T47D (cell line): Measurements from ENCODE around the gene KDM4C.
"Not testable (repeated sequence)": the region's sequence is repeated elsewhere in the genome, so short reads cannot be mapped to it uniquely, and the experiment has no call there.

Experiments used
- DNase-seq, 2 experiments: peaks; one replicate each; pipeline versions ENCODE4 v3.0.0 to v3.0.0-alpha.2; 2011 to 2012; ENCODE audit warnings: low read depth in 1 of 2, low spot score in 1 of 2
- JUND ChIP-seq: IDR thresholded peaks from 2 replicates; pipeline ENCODE4 v1.6.1; 2012; ENCODE audit warnings: low read depth
- in situ Hi-C: cut with HindIII; loops from 2 replicates; pipeline ENCODE4 v1.10.0; 2016; ENCODE audit warnings: low sequenced_read_pairs, low pct_unique_long_range_greater_than_20kb

The KDM4C gene

DNA sequence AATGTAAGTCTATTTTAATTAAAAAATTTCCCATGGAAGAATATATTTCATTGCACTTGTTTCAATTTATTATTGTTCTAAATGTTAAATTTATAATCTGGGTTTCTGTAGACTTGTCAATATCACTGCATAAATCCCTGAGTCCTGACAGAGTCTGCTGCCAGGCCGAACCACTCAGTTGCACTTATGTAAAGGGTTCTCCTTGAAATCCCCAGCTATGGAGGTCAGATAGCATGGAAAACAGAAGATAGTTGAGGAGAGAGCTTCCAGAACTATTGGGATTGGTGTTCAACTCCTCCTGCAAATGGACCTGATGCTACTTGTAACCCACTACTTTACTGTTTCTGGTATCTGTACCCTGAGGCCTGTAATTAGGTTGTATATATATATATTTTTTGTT, 37.2 kb downstream of the KDM4C start:
- in situ Hi-C loops: no loop called here
- TF ChIP-seq JUND: no peak
- DNase-seq: no peak

DNA sequence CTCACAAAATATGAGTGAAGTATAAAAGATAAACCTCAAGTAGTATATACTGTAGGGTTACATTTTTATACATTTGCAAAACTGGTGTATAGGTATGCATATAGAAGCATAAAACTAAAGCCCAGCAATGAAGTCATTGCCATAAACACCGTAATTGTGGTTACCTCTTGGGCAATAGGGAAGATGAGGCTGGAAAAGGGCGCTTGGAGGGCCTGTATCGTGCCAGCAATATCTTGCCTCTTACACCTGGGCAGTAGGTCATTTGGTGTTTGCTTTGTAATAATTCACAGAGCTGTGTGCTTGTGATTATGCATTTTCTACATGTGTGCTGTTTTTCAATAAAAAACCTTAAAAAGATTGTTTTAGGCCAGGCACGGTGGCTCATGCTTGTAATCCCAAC, 45.2 kb downstream of the KDM4C start:
- no peak for DNase-seq
- in situ Hi-C loops: no loop called here
- no peak for TF ChIP-seq JUND

DNA sequence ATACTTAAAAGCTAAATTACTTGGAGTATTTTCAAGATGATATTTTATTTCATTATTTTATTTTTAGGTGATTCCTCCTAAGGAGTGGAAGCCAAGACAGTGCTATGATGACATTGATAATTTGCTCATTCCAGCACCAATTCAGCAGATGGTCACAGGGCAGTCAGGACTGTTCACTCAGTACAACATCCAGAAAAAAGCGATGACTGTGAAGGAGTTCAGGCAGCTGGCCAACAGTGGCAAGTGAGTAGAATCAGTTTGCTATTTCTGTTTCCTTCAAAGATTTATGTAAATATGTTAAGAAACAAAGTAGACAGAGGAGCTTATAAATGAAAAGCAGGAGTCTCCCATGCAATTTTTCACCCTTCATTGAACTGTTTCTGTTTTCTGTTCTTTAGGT, 47.8 kb downstream of the KDM4C start:
- no peak for DNase-seq
- no peak for TF ChIP-seq JUND
- in situ Hi-C loops: no loop called here

DNA sequence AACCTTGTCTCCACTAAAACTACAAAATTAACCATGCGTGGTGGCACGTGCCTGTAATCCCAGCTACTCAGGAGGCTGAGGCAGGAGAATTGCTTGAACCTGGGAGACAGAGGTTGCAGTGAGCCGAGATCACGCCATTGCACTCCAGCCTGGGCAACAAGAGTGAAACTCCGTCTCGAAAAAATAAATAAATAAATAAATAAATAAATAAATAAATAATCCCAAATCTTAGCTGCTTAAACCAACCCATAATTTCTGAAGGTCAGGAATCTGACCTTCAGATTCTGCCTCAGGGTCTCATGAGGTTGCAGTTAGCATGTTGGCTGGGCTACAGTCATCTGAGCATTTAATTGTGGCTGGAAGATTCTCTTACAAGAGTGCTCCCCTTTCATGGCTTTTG, 48.5 kb downstream of the KDM4C start:
- in situ Hi-C loops, DNase-seq: not testable (repeated sequence)

DNA sequence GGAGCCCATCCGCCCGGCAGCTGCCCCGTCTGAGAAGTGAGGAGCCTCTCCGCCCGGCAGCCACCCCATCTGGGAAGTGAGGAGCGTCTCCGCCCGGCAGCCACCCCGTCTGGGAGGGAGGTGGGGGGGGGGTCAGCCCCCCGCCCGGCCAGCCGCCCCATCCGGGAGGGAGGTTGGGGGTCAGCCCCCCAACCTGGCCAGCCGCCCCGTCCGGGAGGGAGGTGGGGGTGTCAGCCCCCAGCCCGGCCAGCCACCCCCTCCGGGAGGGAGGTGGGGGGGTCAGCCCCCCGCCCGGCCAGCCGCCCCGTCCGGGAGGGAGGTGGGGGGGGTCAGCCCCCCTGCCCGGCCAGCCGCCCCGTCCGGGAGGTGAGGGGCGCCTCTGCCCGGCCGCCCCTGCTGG, 49.9 kb downstream of the KDM4C start:
- in situ Hi-C loops: not testable (repeated sequence)

DNA sequence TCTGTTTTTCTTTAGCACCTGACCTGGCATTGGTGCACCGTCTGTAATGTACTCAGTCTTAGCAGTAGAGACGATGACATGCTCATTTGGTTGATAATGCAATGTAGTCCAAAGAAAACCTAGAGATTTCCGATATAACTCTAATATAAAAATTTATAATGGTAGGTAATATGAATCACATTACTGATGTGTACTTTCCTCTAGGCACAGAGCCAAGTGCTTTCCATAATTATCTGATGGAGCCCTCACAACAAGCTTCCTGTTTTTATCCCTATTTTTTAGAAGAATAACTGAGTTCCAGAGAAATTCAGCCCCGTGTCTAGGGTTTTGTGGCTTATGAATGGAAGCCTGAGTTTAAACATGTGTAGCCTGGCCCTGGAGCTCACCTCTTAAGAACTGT, 53.7 kb downstream of the KDM4C start:
- in situ Hi-C loops: no loop called here
- TF ChIP-seq JUND: no peak
- no peak for DNase-seq

More for the DNA sequence above, 49.9 kb downstream of the KDM4C start:
- DNase-seq: not testable (repeated sequence)

DNA sequence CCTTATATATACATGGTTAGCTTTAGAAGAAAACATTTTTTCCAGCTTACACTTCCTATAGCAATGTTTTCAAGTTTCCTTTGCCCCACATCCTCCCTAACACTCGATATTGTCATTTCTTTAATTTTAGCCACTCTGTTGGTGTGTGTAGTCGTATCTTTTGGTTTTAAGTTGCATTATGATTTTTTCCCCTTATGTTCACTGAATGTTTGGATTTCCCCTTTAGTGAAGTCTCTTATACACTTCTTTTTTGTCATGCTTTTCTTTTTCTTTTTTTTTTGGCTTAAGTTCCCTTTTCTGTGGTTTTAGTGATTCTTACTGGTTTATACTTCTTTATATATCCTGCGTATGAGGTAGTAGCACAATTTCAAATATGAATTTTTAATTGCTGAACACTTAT, 58.8 kb downstream of the KDM4C start:
- no peak for TF ChIP-seq JUND
- in situ Hi-C loops: no loop called here
- no peak for DNase-seq

DNA sequence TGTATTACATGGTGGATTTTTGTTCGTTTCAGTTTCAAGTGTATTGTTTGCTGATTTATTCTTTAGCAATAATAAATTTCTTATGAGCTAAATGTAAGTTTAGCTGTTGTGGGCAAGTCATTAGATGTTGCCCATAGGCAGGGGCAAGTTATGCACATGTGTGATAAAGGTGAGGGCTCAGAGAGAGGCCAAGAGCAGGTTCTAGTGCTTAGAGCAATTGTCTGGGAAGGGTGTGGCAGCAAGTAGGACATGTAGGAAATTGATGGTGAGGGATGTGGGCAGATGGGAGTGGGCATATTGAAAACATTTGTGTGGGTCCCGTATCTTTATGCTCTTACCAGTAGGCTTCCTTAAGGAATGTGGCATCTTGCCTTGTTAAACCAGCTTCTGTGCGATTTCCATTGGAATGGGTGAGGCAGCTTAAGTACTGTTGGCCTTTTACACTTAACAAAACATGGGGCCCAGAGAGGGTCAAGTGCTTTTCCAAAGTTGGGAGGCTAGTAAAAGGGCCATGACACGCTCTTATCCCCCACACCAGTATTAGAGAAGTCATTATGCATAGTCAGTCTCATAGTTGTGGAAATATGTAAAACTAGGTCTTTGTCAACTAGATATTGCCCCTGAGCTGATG, 60.6 kb downstream of the KDM4C start:
- in situ Hi-C loops: no loop called here
- DNase-seq: no peak
- TF ChIP-seq JUND: no peak

DNA sequence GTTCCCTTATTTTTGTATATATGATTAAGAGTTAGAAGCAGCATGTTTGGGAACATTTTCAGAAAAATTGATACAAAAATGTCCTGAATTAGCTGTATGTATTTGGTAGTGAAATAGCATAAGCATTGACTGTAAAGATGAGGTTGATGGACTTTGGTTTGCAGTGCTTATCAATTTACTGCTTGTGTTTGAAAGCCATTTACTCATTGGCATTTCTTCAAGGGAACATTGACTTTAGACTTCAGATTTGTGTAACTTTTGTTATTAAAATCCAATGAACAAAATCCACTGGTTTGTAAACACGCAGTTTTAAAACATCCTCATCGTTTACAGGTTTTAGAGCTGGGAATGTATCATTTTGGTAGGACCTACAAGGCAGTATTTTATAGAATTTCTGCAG, 61.3 kb downstream of the KDM4C start:
- in situ Hi-C loops: no loop called here
- no peak for DNase-seq
- no peak for TF ChIP-seq JUND

DNA sequence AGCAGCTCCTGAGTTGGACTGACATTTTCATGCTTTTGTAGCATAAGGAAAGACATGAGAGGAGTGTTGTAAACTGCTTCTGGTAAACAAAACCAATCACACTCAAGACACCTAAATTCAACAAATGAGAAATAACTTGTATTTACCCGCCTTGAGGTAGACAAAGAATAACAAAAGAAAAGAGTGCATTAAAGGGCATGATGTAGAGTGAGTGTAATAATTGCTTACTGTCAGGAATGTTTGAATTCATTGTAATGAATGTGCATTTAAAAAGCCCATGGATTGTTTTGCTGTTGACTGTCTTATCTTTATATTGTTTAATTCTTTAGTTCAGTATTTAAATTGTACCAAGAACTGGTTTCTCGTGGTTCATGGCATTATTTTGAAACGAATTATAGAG, 61.8 kb downstream of the KDM4C start:
- DNase-seq: no peak
- in situ Hi-C loops: no loop called here
- no peak for TF ChIP-seq JUND

DNA sequence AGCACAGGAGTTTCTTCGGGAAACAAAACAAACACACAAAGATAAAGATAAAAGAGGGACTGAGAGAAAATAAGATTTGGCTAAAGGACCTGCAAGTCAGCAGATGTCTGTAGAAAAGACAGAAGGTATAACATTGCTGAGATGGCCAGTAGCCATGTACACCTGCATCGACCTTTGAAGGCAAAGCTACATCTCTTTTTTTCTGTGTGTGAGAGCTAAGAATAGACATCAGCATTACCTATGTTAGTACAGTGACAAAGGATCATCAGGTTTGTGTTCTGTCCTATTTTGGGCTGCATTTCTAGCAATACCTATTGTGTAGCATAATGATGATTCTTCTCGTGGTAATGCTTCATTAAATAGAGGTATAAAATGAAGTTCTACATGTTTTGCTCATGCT, 64.9 kb downstream of the KDM4C start:
- no peak for TF ChIP-seq JUND
- in situ Hi-C loops: no loop called here
- DNase-seq: no peak

DNA sequence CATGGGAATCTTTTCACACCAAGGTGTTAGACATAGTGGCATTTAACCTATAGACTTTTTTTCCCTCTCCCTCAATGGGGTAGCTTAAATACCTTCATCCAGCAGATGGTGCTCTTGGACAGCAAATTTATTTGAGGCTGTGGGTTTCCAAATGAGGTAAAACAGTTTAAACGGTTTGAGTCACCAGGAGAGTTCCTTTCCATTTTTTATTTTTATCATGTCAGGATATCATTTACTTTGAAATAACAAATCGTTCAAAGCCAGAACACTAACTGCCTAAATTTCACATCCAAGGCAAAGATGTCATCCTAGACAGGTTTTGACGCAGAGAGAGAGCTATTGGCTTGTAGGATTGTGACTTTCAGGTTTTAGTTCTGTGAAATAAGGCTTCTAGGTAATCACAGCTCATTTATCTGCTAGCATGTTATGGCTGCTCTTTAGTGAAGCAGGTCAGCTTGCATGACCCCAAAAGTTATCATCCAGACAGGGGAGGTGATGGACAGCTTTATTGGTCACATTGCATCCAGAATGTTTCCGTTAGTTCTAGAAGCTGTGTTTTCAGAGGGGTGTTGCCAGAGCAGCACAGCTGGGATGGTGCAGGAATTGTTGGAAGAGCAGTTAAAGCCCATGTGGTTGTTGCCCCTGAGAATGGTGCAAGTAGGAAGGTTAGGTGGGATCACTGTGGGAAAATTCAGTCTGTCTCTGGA, 69.8 kb downstream of the KDM4C start:
- peak; percentile 8 to 56 for DNase-seq
- TF ChIP-seq JUND: no peak
- in situ Hi-C loops: no loop called here

DNA sequence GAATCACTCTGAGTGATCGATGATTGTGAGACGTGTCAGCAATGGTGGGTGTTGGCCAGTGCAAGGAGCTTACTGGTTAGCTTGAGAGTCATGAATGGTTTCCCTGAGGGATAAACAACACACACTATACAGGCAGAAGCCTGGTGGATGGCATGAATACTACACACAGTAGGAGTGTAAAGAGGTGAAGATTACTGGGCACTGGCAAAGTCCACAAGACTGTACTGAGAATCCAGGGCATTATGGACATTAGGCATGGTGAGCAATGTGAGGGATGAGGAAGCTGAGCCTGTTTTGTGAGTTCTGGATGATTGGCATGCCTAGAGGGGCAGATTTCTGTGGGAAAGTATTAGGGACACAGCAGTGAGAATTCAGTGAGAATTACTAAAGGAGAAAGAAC, 71.3 kb downstream of the KDM4C start:
- in situ Hi-C loops: no loop called here
- TF ChIP-seq JUND: no peak
- peak; percentile 21 to 83 for DNase-seq

DNA sequence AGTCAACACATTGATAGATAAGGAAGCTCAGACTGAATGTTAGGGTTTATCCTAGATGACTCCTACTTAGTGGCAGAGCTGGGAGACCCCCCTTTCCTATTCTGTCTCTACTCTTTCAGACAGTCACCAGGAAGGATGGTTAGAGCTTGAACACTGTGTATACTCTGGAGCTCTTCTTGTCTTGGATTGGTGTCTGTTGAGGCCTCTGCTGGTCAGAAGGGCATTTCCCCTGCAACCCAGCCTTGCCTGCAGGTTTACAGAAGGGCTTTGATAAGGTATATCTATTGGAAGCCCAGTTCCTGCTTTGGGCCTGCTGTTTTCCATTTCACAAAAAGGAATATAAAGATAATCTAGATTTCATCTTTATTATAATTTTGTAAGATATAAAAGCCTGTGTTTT, 71.8 kb downstream of the KDM4C start:
- no peak for TF ChIP-seq JUND
- no peak for DNase-seq
- in situ Hi-C loops: no loop called here
